ENCODE results near the gene R3HDM1.

GRCh38 chr2:135510577-135510976 lies 20.7 kb upstream of the R3HDM1 start:
- TF ChIP-seq POLR2A (IDR thresholded peaks at IDR 0.05; ENCODE audit: low read depth, low read length) (no peak), FOS (IDR thresholded peaks at IDR 0.05; ENCODE audit: low read depth, low read length) (no peak), CTCF (conservative IDR thresholded peaks at IDR 0.05; ENCODE audit: low read depth, low read length) (no peak), BHLHE40 (IDR thresholded peaks at IDR 0.05; ENCODE audit: low read depth, low read length) (no peak), RCOR1 (IDR thresholded peaks at IDR 0.05; ENCODE audit: insufficient replicate concordance, low read length) (no peak), RAD21 (IDR thresholded peaks at IDR 0.05; ENCODE audit: low read length) (no peak)
- TF ChIP-seq, protein P1, sequence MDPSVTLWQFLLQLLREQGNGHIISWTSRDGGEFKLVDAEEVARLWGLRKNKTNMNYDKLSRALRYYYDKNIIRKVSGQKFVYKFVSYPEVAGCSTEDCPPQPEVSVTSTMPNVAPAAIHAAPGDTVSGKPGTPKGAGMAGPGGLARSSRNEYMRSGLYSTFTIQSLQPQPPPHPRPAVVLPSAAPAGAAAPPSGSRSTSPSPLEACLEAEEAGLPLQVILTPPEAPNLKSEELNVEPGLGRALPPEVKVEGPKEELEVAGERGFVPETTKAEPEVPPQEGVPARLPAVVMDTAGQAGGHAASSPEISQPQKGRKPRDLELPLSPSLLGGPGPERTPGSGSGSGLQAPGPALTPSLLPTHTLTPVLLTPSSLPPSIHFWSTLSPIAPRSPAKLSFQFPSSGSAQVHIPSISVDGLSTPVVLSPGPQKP (IDR thresholded peaks at IDR 0.05; ENCODE audit: borderline replicate concordance, low read depth, low read length) = no peak
